Endothelial cell of hepatic sinusoid (primary cell): ENCODE results near the gene HEATR5A.
"Not testable (repeated sequence)": the region's sequence is repeated elsewhere in the genome, so short reads cannot be mapped to it uniquely, and the experiment has no call there.

Experiments used
- in situ Hi-C: cut with HindIII; loops from 2 replicates; pipeline ENCODE4 v1.10.0; 2017; ENCODE audit warnings: low sequenced_read_pairs

The HEATR5A gene

GRCh38 chr14:31420319-31421111, at the start of gene HEATR5A:
Gene HEATR5A (minus strand): TSS chr14:31420550. CDS start chr14:31402975, 17,575 bp downstream.
- in situ Hi-C loops = no loop called here

- in situ Hi-C loops = no loop called here
Observed at GRCh38 chr14:31466554-31466953, 46.2 kb upstream of the HEATR5A start.

- in situ Hi-C loops = no loop called here
Observed at GRCh38 chr14:31465111-31465510, 44.8 kb upstream of the HEATR5A start.

GRCh38 chr14:31462450-31462849, 42.1 kb upstream of the HEATR5A start:
- in situ Hi-C loops = not testable (repeated sequence)

GRCh38 chr14:31461545-31461944, 41.2 kb upstream of the HEATR5A start:
- in situ Hi-C loops = no loop called here

- in situ Hi-C loops = no loop called here
Observed at GRCh38 chr14:31457665-31458659, 37.6 kb upstream of the HEATR5A start.

GRCh38 chr14:31456841-31457664, 36.7 kb upstream of the HEATR5A start, which contains the start of gene DTD2:
Gene DTD2 (minus strand): TSS chr14:31457506. CDS start chr14:31457393, 113 bp downstream.
- in situ Hi-C loops = no loop called here

- in situ Hi-C loops = no loop called here
Observed at GRCh38 chr14:31449971-31450610, 29.7 kb upstream of the HEATR5A start.

GRCh38 chr14:31449136-31449535, 28.8 kb upstream of the HEATR5A start:
- in situ Hi-C loops = no loop called here

- in situ Hi-C loops = no loop called here
Observed at GRCh38 chr14:31445703-31446102, 25.4 kb upstream of the HEATR5A start.

GRCh38 chr14:31442284-31442683, 21.9 kb upstream of the HEATR5A start:
- in situ Hi-C loops = no loop called here

GRCh38 chr14:31441273-31442111, 21.1 kb upstream of the HEATR5A start:
- in situ Hi-C loops = no loop called here

- in situ Hi-C loops = no loop called here
Observed at GRCh38 chr14:31440280-31440679, 19.9 kb upstream of the HEATR5A start.

- in situ Hi-C loops = no loop called here
Observed at GRCh38 chr14:31439561-31439960, 19.2 kb upstream of the HEATR5A start.

GRCh38 chr14:31437045-31437691, 16.8 kb upstream of the HEATR5A start:
- in situ Hi-C loops = not testable (repeated sequence)

- in situ Hi-C loops = no loop called here
Observed at GRCh38 chr14:31435276-31435675, 14.9 kb upstream of the HEATR5A start.

- in situ Hi-C loops = no loop called here
Observed at GRCh38 chr14:31430634-31431264, 10.4 kb upstream of the HEATR5A start.

GRCh38 chr14:31429791-31430190, 9.4 kb upstream of the HEATR5A start:
- in situ Hi-C loops = no loop called here
